GM10266 (cell line): ENCODE data around the gene STARD10.
A peak's percentile ranks its signal among the peaks of the same experiment; 100 is the strongest.

ENCODE experiments used
- DNase-seq: peaks from one replicate; pipeline ENCODE4 v3.0.0; 2012; ENCODE audit errors: extremely low spot score
- CTCF ChIP-seq: IDR thresholded peaks from 2 replicates; pipeline ENCODE4 v1.5.1; 2012; ENCODE audit warnings: mild to moderate bottlenecking, low read depth; ENCODE audit not compliant: control insufficient read depth, insufficient read depth; ENCODE audit errors: missing control alignments

The STARD10 gene

GRCh38 chr11:72730737-72731136, 63.1 kb downstream of the STARD10 start:
- no peak for TF ChIP-seq CTCF
- DNase-seq, result no peak

DNA sequence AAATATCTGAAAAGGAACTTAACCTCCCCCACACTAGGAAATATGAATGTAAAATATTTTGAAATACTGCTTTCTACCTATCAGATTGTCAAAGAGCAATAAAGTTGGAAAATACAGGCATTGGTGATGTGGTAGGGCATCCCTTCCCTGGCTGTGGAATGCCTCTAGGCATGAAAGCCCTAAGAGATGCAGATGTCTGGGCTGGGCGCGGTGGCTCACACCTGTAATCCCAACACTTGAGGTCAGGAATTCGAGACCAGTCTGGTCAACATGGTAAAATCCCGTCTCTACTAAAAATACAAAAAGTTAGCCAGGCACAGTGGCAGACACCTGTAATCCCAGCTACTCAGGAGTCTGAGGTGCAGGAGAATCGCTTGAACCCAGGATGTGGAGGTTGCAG, 63.6 kb downstream of the STARD10 start:
- no peak for TF ChIP-seq CTCF
- no peak for DNase-seq

DNA sequence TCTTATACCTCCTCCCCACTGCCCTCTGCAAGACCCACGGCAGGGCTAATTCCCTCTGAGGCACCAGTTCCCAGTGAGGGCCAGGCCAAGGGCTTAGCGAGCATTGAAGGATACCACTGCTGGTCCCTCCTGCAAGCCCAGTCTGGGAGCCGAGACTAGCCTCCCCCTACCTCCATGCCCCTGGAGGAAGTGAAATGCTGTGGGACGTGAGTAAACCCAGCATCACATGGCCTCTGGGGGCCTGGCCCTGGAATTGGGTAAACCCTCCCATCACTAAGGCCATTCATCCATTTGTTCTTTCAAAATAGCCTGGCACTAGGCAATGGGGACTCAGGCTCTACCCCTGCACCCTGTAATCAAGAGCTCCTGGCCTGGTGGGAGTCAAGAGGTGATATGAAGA, 66.3 kb downstream of the STARD10 start:
- TF ChIP-seq CTCF, result no peak
- no peak for DNase-seq

- DNase-seq, result no peak
- no peak for TF ChIP-seq CTCF
Observed at GRCh38 chr11:72726266-72727220, 67.3 kb downstream of the STARD10 start.

DNA sequence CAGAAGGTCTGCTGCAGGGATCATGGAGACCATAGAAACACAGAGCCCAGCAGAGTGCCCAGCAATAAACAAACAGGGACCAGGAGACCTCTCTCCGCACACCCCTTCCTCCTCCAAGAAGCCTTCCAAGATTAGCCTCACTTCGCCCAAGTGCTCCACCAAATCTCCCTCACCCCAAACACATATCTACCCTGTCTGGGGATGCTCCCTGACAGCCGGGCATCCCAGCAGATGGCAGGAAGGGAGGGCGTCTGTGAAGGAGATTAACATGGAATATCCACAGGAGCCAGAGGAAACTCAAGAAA, 68.2 kb downstream of the STARD10 start:
- TF ChIP-seq CTCF, result no peak
- DNase-seq, result no peak

- DNase-seq, result peak; percentile 82
- peak; percentile 87 for TF ChIP-seq CTCF
Observed at GRCh38 chr11:72724851-72725723, 68.8 kb downstream of the STARD10 start.
